Karpas-422 (cell line): Measurements from ENCODE around the gene GADD45G. TPM values are rescaled to one million over a fixed set of nuclear protein-coding genes. Genes with fewer than 3 reads are reported as not detected.

Experiments used
- total RNA-seq: library from RNA; depleted of rRNA; stranded (reverse); fragments of >200 nt; shearing (Covaris generic); gene quantifications from 2 replicates; pipeline ENCODE4 v1.2.3, GENCODE V29; 2014; ENCODE audit warnings: low replicate concordance; rRNA removed

The GADD45G gene
- total RNA-seq, 1 experiment from 2014 or later, result not detected

Other genes with a start within 250 kb of the GADD45G start
- 2.3 and 5.3 TPM in 2 replicates for gene SEMA4D, start 106.9 kb upstream of the GADD45G start, total RNA-seq